Activated CD8-positive, alpha-beta memory T cell treated with anti-CD3 and anti-CD28 coated beads, Interleukin-2, amount 50 U/mL, for 4 hours (primary cell): ENCODE results near the gene TEKT1.
"Not testable (repeated sequence)": the region's sequence is repeated elsewhere in the genome, so short reads cannot be mapped to it uniquely, and the experiment has no call there.

Source experiments
- DNase-seq: peaks from one replicate; pipeline ENCODE4 v3.0.0-alpha.2; 2020

The TEKT1 gene

GRCh38 chr17:6815775-6816174 lies 15.8 kb downstream of the TEKT1 start:
- no peak for DNase-seq

- DNase-seq = no peak
These were observed 19.2 kb downstream of the TEKT1 start for GRCh38 chr17:6812295-6812694.

GRCh38 chr17:6811510-6811909 lies 20.0 kb downstream of the TEKT1 start:
- no peak for DNase-seq

GRCh38 chr17:6800422-6801027 lies 31.0 kb downstream of the TEKT1 start:
- DNase-seq = no peak

GRCh38 chr17:6799738-6800137 lies 31.8 kb downstream of the TEKT1 start:
- no peak for DNase-seq

- DNase-seq = no peak
These were observed 33.7 kb downstream of the TEKT1 start for GRCh38 chr17:6797718-6798351.

- DNase-seq = no peak
These were observed 34.5 kb downstream of the TEKT1 start for GRCh38 chr17:6796887-6797490.

- no peak for DNase-seq
These were observed 35.3 kb downstream of the TEKT1 start for GRCh38 chr17:6796017-6796886.

- DNase-seq = no peak
These were observed 37.6 kb downstream of the TEKT1 start for GRCh38 chr17:6793748-6794493.

GRCh38 chr17:6789146-6789545 lies 42.4 kb downstream of the TEKT1 start:
- DNase-seq = no peak

GRCh38 chr17:6787081-6787693 lies 44.3 kb downstream of the TEKT1 start:
- no peak for DNase-seq

GRCh38 chr17:6786618-6787017 lies 44.9 kb downstream of the TEKT1 start:
- DNase-seq = no peak

GRCh38 chr17:6782244-6782643 lies 49.3 kb downstream of the TEKT1 start:
- DNase-seq = no peak

- no peak for DNase-seq
These were observed 50.6 kb downstream of the TEKT1 start for GRCh38 chr17:6780886-6781285.

- no peak for DNase-seq
These were observed 51.5 kb downstream of the TEKT1 start for GRCh38 chr17:6780001-6780400.

- no peak for DNase-seq
These were observed 52.1 kb downstream of the TEKT1 start for GRCh38 chr17:6779411-6779810.

- DNase-seq = no peak
These were observed 55.6 kb downstream of the TEKT1 start, which contains the start of gene FBXO39 for GRCh38 chr17:6775871-6776405. FBXO39 (plus strand) TSS chr17:6776215; CDS start chr17:6779869, 3,654 bp downstream.

- DNase-seq = not testable (repeated sequence)
These were observed 56.6 kb downstream of the TEKT1 start for GRCh38 chr17:6774906-6775305.

- no peak for DNase-seq
These were observed 59.5 kb downstream of the TEKT1 start for GRCh38 chr17:6772016-6772415.

- no peak for DNase-seq
These were observed 63.1 kb downstream of the TEKT1 start for GRCh38 chr17:6768447-6768846.

GRCh38 chr17:6761779-6762178 lies 69.8 kb downstream of the TEKT1 start:
- no peak for DNase-seq

- no peak for DNase-seq
These were observed 73.8 kb downstream of the TEKT1 start for GRCh38 chr17:6757747-6758146.
